Tibial artery (tissue), 4 donors: Measurements from ENCODE around the gene GPR42.
A peak's percentile ranks its signal among the peaks of the same experiment; 100 is the strongest.

Source experiments
- DNase-seq, 2 donors: peaks; one replicate each; pipeline ENCODE4 v3.0.0-alpha.2; 2019
- H3K27ac ChIP-seq, 2 donors: fragments of 200-600 bp; sonication (generic) in 1 of 2; 1 replicate in 1 of 2; 2 replicates in 1 of 2; pipeline ENCODE4 v1.5.1; 2018 to 2019; ENCODE audit warnings: mild to moderate bottlenecking in 1 of 2
- H3K27me3 ChIP-seq, 2 donors: fragments of 200-600 bp; sonication (generic) in 1 of 2; one replicate each; pipeline versions ENCODE4 v1.5.1 to v1.6.0; 2016 to 2019
- H3K36me3 ChIP-seq, 3 donors: fragments of 200-600 bp; sonication (generic) in 2 of 3; one replicate each; pipeline ENCODE4 v1.5.1; 2016 to 2019; ENCODE audit warnings: mild to moderate bottlenecking in 2 of 3
- H3K4me1 ChIP-seq, 4 donors: fragments of 200-600 bp; sonication (generic) in 2 of 4; 1 replicate in 3 of 4; 2 replicates in 1 of 4; pipeline ENCODE4 v1.5.1; 2016 to 2019
- H3K4me3 ChIP-seq, 2 donors: fragments of 200-600 bp; sonication (generic) in 1 of 2; 1 replicate in 1 of 2; 2 replicates in 1 of 2; pipeline ENCODE4 v1.5.1; 2018 to 2019; ENCODE audit warnings: mild to moderate bottlenecking in 2 of 2
- H3K9me3 ChIP-seq, 3 donors: fragments of 200-600 bp; sonication (generic) in 1 of 3; one replicate each; pipeline ENCODE4 v1.5.1; 2016 to 2019
- CTCF ChIP-seq, 2 experiments: fragments of 200-600 bp in 1 of 2; fragments of 450-650 bp in 1 of 2; IDR thresholded peaks; one replicate each; pipeline ENCODE4 v1.5.1; 2017 to 2019; ENCODE audit warnings: antibody characterized with exemption in 2 of 2, mild to moderate bottlenecking in 1 of 2, moderate library complexity in 1 of 2
- intact Hi-C: fragments of 100-400 bp; cut with DNase I; formaldehyde crosslinking; loops from one replicate; pipeline ENCODE4 v1.15.0; 2023; ENCODE audit warnings: low total_unique reads

Gene GPR42

GRCh38 chr19:35341565-35342225, 29.2 kb upstream of the GPR42 start:
- no peak overlapping the region for H3K27ac ChIP-seq
- TF ChIP-seq CTCF (IDR thresholded peaks at IDR 0.05), result no peak
- no peaks in the 10 kb centered on the region for H3K36me3 ChIP-seq
- no peak for DNase-seq
- intact Hi-C loops, result no loop called here
- no peak overlapping the region for H3K4me3 ChIP-seq
- no peaks in the 10 kb centered on the region for H3K9me3 ChIP-seq
- H3K4me1 ChIP-seq, result no peaks in the 10 kb centered on the region
- peaks cover 0 to 2% of the 10 kb centered on the region in 2 donors for H3K27me3 ChIP-seq

DNA sequence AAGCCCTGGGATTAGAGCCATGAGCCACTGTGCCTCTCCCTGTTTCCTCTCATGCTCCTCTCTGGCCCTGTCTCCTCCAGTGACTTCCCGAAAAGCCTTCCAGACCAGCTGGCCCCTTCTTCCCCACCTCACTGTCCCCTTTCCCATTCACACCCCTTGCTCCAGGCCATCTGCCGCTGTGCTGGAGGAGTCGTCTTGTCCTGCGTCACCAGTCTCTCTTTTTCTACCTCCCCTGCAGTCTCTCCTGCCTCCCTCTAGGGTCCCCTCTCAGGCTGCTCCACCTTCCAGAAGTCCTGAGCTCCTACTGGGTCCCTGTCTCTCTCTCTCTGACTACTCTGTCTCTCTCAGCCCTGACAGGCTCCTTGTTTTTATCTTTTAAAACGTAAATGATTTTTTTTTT, 28.4 kb upstream of the GPR42 start:
- H3K9me3 ChIP-seq, result no peaks in the 10 kb centered on the region
- TF ChIP-seq CTCF (IDR thresholded peaks at IDR 0.05), result no peak
- H3K27ac ChIP-seq, result no peak overlapping the region
- intact Hi-C loops, result no loop called here
- no peaks in the 10 kb centered on the region for H3K36me3 ChIP-seq
- no peaks in the 10 kb centered on the region for H3K4me1 ChIP-seq
- no peak overlapping the region for H3K4me3 ChIP-seq
- H3K27me3 ChIP-seq, result peaks cover 0 to 2% of the 10 kb centered on the region in 2 donors
- no peak for DNase-seq

DNA sequence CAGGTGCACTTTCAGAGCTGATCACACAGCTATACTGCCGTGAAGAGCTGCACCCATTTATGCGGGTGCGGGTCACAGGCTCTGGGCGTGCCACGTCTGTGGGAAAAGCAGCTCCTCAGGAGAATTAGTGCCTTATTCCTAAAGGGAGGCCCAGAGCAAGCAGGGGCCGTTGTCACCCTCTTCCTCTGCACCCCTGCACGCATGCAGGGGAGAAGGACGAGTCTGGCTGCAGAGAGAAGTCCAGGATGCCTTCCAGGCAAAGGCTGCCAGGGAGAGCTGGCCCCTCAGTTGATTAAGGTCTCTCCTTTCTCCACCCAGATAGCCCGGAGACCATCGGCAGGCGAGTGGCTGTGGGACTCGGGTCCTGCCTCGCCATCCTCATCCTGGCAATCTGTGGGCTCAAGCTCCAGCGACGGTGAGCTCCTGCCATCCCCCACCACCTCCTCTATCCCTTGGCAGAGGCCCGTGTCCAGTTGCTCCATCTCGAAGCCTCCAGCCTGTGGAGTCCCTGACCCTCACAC, 26.3 kb upstream of the GPR42 start:
- no peak for TF ChIP-seq CTCF (IDR thresholded peaks at IDR 0.05)
- intact Hi-C loops, result no loop called here
- Histone ChIP-seq H3K36me3 (no peaks in the 10 kb centered on the region), H3K9me3 (no peaks in the 10 kb centered on the region), H3K27ac (no peak overlapping the region), H3K4me3 (no peak overlapping the region), H3K27me3 (peaks cover 0 to 8% of the 10 kb centered on the region in 2 donors), H3K4me1 (no peaks in the 10 kb centered on the region)
- peak in 1 of 2 donors; percentile 35 for DNase-seq

DNA sequence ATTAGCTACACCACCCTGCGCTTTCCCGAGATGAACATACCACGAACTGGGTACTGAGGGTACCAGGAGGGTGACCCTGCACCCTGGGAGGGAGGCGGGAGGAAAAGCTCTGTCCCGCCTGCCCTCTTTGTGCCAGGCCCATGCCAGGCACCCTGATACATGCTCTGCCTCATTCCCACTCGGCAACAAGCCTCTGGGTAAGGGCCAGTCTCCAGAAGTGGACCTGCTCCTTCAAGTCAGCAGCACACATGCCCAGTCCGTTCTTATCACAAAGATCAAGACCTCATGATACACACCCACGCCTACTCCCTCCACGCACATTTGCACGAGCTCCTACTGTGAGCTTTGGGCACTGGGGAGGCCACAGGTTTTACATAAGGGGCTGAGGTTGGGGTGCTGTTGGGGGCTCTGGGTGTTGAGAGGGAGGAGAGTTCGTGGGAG, 25.2 kb upstream of the GPR42 start:
- H3K27me3 ChIP-seq, result peaks cover 0 to 18% of the 10 kb centered on the region in 2 donors
- no peaks in the 10 kb centered on the region for H3K9me3 ChIP-seq
- no peaks in the 10 kb centered on the region for H3K36me3 ChIP-seq
- H3K4me3 ChIP-seq, result no peak overlapping the region
- intact Hi-C loops, result no loop called here
- H3K27ac ChIP-seq, result no peak overlapping the region
- no peak for TF ChIP-seq CTCF (IDR thresholded peaks at IDR 0.05)
- DNase-seq, result peak in 1 of 2 donors; percentile 31
- H3K4me1 ChIP-seq, result no peaks in the 10 kb centered on the region

GRCh38 chr19:35346193-35347052, 24.4 kb upstream of the GPR42 start:
- H3K27me3 ChIP-seq, result peaks cover 0 to 24% of the 10 kb centered on the region in 2 donors
- H3K4me1 ChIP-seq, result no peaks in the 10 kb centered on the region
- no peak overlapping the region for H3K4me3 ChIP-seq
- no peak for TF ChIP-seq CTCF (IDR thresholded peaks at IDR 0.05)
- intact Hi-C loops, result no loop called here
- DNase-seq, result peak in 1 of 2 donors; percentile 54
- H3K9me3 ChIP-seq, result no peaks in the 10 kb centered on the region
- H3K27ac ChIP-seq, result no peak overlapping the region
- no peaks in the 10 kb centered on the region for H3K36me3 ChIP-seq
